GM21423 (cell line): ENCODE results near the gene SMARCD3.

Experiments used
- ATAC-seq: cut with Tn5 transposase; IDR thresholded peaks from one replicate; pipeline ENCODE4 v1.9.1; 2021; ENCODE audit warnings: mild to moderate bottlenecking, moderate library complexity; ENCODE audit not compliant: unreplicated experiment

SMARCD3 gene

GRCh38 chr7:151272877-151273276 is 24.4 kb upstream of the SMARCD3 start:
- no peak for ATAC-seq

GRCh38 chr7:151272405-151272804 is 23.9 kb upstream of the SMARCD3 start:
- ATAC-seq, result no peak

GRCh38 chr7:151271699-151272355 is 23.3 kb upstream of the SMARCD3 start:
- no peak for ATAC-seq

- no peak for ATAC-seq
These were observed 21.0 kb upstream of the SMARCD3 start for GRCh38 chr7:151269511-151269910.

GRCh38 chr7:151265351-151265931 is 16.9 kb upstream of the SMARCD3 start:
- ATAC-seq, result no peak

GRCh38 chr7:151264615-151265014 is 16.1 kb upstream of the SMARCD3 start:
- ATAC-seq, result no peak

GRCh38 chr7:151261529-151261928 is 13.0 kb upstream of the SMARCD3 start:
- no peak for ATAC-seq

- no peak for ATAC-seq
These were observed 12.4 kb upstream of the SMARCD3 start for GRCh38 chr7:151260883-151261282.

GRCh38 chr7:151260471-151260870 is 12.0 kb upstream of the SMARCD3 start:
- no peak for ATAC-seq

GRCh38 chr7:151257990-151258389 is 9.5 kb upstream of the SMARCD3 start:
- ATAC-seq, result no peak

GRCh38 chr7:151256410-151257045 is 8.0 kb upstream of the SMARCD3 start:
- no peak for ATAC-seq

GRCh38 chr7:151255390-151255789 is 6.9 kb upstream of the SMARCD3 start:
- no peak for ATAC-seq

- no peak for ATAC-seq
These were observed 6.4 kb upstream of the SMARCD3 start for GRCh38 chr7:151254851-151255250.

GRCh38 chr7:151254316-151254715 is 5.8 kb upstream of the SMARCD3 start:
- no peak for ATAC-seq

GRCh38 chr7:151252961-151253711 is 4.6 kb upstream of the SMARCD3 start:
- ATAC-seq, result no peak

- ATAC-seq, result no peak
These were observed 4.0 kb upstream of the SMARCD3 start for GRCh38 chr7:151252561-151252835.

- ATAC-seq, result no peak
These were observed 3.4 kb upstream of the SMARCD3 start for GRCh38 chr7:151251689-151252560.

- no peak for ATAC-seq
These were observed 2.8 kb upstream of the SMARCD3 start for GRCh38 chr7:151251328-151251688.

- ATAC-seq, result no peak
These were observed 2.0 kb upstream of the SMARCD3 start for GRCh38 chr7:151250181-151251132.

- no peak for ATAC-seq
These were observed 1.2 kb upstream of the SMARCD3 start for GRCh38 chr7:151249732-151250072.
